ENCODE data around the gene RAX2. TPM values are rescaled to one million over a fixed set of nuclear protein-coding genes. Genes with fewer than 3 reads are reported as not detected.
A peak's percentile ranks its signal among the peaks of the same experiment; 100 is the strongest.

Gene RAX2
- total and polyA plus RNA-seq, 2 donors from 2014 or later = not detected

DNA sequence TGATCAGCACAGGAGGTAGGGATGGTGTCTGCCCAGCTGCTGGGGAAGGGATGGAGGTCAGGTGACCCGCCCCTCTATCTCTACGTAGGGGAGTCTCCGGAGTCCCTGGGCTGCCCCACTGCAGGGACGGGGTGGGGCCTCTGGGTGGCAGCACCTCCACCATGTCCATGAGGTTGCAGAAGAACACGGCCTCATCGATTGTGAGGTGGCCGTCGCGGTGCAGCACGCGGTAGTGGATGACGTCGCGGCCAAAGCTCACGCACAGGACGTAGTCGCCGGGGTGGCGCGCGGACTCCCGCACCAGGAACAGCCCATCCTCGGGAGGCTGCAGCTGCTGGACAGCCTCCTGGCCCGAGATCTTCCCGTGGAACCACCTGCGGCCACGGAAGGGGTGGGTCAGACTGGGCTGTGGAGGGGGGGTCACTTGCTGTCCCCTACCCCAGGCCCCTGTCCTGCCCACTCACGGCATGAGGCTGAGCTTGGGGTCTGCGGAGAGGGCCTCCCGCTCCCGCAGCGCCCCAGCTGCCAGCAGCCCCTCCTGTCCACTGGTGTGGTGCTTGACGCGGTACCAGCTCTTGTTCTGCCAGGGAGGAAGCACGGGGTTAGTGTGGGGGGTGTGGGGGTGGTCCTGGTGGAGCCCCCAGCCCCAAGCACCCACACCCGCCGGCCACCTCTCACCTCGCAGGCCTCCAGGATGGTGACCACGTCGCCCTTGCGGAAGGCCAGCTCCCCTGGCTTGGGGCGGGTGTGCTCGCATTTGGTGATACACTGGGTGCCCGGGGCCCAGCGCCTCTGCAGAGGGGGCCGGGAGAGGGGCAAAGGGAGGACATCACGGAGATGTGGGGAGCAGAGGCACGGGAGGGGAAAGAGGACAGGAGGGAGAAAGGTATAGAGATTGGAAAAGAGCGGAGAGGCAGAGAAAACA is 11.9 kb upstream of the RAX2 start:
- TF ChIP-seq, protein P1, sequence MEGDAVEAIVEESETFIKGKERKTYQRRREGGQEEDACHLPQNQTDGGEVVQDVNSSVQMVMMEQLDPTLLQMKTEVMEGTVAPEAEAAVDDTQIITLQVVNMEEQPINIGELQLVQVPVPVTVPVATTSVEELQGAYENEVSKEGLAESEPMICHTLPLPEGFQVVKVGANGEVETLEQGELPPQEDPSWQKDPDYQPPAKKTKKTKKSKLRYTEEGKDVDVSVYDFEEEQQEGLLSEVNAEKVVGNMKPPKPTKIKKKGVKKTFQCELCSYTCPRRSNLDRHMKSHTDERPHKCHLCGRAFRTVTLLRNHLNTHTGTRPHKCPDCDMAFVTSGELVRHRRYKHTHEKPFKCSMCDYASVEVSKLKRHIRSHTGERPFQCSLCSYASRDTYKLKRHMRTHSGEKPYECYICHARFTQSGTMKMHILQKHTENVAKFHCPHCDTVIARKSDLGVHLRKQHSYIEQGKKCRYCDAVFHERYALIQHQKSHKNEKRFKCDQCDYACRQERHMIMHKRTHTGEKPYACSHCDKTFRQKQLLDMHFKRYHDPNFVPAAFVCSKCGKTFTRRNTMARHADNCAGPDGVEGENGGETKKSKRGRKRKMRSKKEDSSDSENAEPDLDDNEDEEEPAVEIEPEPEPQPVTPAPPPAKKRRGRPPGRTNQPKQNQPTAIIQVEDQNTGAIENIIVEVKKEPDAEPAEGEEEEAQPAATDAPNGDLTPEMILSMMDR (IDR thresholded peaks at IDR 0.05; ENCODE audit: borderline replicate concordance, extremely low read depth, insufficient read depth) = no peak
- intact Hi-C loops (cut with DNase I) = no loop called here
- Histone ChIP-seq H3K9me3 (ENCODE audit: control insufficient read depth in 2 of 3, insufficient read depth in 1 of 3, low read length in 3 of 3) (peaks cover 0 to 14% (median 3%) of the 10 kb centered on the region in 3 donors), H3K27ac (ENCODE audit: low read depth in 2 of 2, low read length in 2 of 2) (no peak overlapping the region), H3K27me3 (ENCODE audit: control insufficient read depth, insufficient read depth, low read length) (peaks cover 2% of the 10 kb centered on the region), H3K36me3 (ENCODE audit: control insufficient read depth in 2 of 3, insufficient read depth in 3 of 3, low read length in 3 of 3) (no peaks in the 10 kb centered on the region), H3K4me3 (ENCODE audit: low read length in 3 of 3) (no peak overlapping the region), H3K4me1 (ENCODE audit: control insufficient read depth in 2 of 3, insufficient read depth in 2 of 3, low read depth in 1 of 3, low read length in 3 of 3) (no peaks in the 10 kb centered on the region), H3K9ac (ENCODE audit: low read length in 3 of 3) (no peak overlapping the region)
- peak in 1 of 5 donors; percentile 63 for DNase-seq
- no peak for FAIRE-seq

DNA sequence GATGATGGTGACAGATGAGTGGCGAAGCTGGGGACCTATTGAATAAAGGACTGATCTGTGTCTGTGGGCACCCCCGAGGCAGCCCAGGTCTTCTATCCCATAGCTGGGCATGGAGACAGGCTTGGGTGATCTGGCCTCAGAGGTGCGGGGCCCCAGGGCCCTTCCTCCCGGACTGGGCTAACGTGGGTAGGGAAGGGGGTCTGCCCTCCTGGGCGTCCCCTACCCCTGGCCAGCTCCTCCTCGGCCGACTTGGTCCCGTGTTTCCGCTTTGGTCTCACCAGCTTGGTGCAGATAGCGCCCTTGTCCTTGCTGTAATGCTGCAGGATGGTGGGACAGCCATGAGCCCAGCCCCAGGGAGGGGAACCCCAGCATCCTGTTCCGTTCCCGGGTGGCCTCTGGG is 10.9 kb upstream of the RAX2 start:
- no peak overlapping the region for H3K9ac ChIP-seq (ENCODE audit: low read length in 3 of 3)
- H3K4me1 ChIP-seq (ENCODE audit: control insufficient read depth in 2 of 3, insufficient read depth in 2 of 3, low read depth in 1 of 3, low read length in 3 of 3) = no peaks in the 10 kb centered on the region
- DNase-seq (peak in 1 of 5 donors; percentile 58), FAIRE-seq (no peak)
- peaks cover 2% of the 10 kb centered on the region for H3K27me3 ChIP-seq (ENCODE audit: control insufficient read depth, insufficient read depth, low read length)
- TF ChIP-seq, protein P1 (IDR thresholded peaks at IDR 0.05; ENCODE audit: borderline replicate concordance, extremely low read depth, insufficient read depth) = no peak
- H3K27ac ChIP-seq (ENCODE audit: low read depth in 2 of 2, low read length in 2 of 2) = no peak overlapping the region
- intact Hi-C loops (cut with DNase I) = no loop called here
- H3K4me3 ChIP-seq (ENCODE audit: low read length in 3 of 3) = no peak overlapping the region
- no peaks in the 10 kb centered on the region for H3K36me3 ChIP-seq (ENCODE audit: control insufficient read depth in 2 of 3, insufficient read depth in 3 of 3, low read length in 3 of 3)
- H3K9me3 ChIP-seq (ENCODE audit: control insufficient read depth in 2 of 3, insufficient read depth in 1 of 3, low read length in 3 of 3) = peaks cover 0 to 14% (median 3%) of the 10 kb centered on the region in 3 donors

DNA sequence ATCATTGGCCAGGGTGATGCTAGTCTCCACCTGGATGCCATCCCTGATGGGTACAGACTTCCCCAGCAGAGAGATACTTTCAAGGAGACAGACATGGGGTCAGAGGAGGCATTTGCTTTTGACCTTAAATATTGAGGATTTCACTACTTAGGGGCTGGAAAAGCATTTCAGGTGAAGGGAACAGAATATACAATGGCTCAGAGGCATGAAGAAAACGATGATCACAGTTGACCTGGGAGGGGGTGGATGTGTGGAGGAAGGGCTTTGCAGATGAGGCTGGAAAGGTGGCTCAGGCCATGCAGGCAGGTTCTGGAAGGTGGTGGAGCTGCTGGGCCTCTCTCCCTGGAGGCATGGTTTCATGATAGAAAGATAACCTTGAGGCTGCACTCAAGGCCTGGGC is 10.3 kb upstream of the RAX2 start:
- no peak overlapping the region for H3K27ac ChIP-seq (ENCODE audit: low read depth in 2 of 2, low read length in 2 of 2)
- no peaks in the 10 kb centered on the region for H3K4me1 ChIP-seq (ENCODE audit: control insufficient read depth in 2 of 3, insufficient read depth in 2 of 3, low read depth in 1 of 3, low read length in 3 of 3)
- intact Hi-C loops (cut with DNase I) = no loop called here
- H3K9ac ChIP-seq (ENCODE audit: low read length in 3 of 3) = no peak overlapping the region
- FAIRE-seq = no peak
- no peak for DNase-seq
- no peaks in the 10 kb centered on the region for H3K36me3 ChIP-seq (ENCODE audit: control insufficient read depth in 2 of 3, insufficient read depth in 3 of 3, low read length in 3 of 3)
- TF ChIP-seq, protein P1 (IDR thresholded peaks at IDR 0.05; ENCODE audit: borderline replicate concordance, extremely low read depth, insufficient read depth) = no peak
- peaks cover 2% of the 10 kb centered on the region for H3K27me3 ChIP-seq (ENCODE audit: control insufficient read depth, insufficient read depth, low read length)
- H3K9me3 ChIP-seq (ENCODE audit: control insufficient read depth in 2 of 3, insufficient read depth in 1 of 3, low read length in 3 of 3) = peaks cover 0 to 14% (median 3%) of the 10 kb centered on the region in 3 donors
- H3K4me3 ChIP-seq (ENCODE audit: low read length in 3 of 3) = no peak overlapping the region
